ENCODE results near the gene TIPIN. TPM values are rescaled to one million over a fixed set of nuclear protein-coding genes. Genes with fewer than 3 reads are reported as not detected.
A peak's percentile ranks its signal among the peaks of the same experiment; 100 is the strongest.

The TIPIN gene
- total RNA-seq, 6 donors from 2014 or later, result 1.2 to 10.8 (median 5.7) TPM

DNA sequence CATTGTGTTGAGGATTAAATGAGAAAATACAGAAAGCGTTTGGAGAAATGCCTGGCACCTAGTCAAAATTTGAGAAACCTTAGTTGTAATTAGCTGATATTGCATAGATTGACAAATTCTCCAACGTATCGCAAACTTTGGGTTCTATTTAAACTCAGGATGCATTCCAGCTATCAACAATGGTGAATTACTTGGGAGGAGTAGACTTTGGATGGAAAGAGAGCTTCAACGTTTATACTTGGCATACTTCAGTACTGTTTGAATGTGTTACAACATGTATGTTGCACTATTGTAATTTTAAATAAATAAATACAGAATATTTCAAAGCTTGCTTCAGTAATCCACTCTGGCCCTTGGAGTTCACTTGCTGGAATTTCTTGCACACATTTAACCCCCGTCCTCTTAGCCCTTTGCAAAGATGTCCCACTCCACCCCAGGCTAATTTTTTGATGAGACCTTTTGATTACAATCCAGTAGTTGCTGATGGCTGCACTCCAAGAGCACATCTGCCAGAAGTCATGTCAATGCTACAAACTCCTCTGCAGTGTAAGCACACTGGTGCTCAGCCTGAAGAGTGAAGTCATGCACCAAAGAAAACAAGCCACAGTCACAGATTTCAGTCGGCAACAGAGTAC lies 67.8 kb downstream of the TIPIN start:
- 65 to 68% methylated on average over 6 of the region's 6 CpGs for WGBS, 2 donors
- no peaks in the 10 kb centered on the region for H3K9me3 ChIP-seq

GRCh38 chr15:66288093-66288492 lies 68.4 kb downstream of the TIPIN start:
- Histone ChIP-seq H3K9me3 (no peaks in the 10 kb centered on the region), H3K4me3 (no peak overlapping the region), H3K36me3 (no peaks in the 10 kb centered on the region), H3K4me1 (peaks cover 6 to 22% (median 9%) of the 10 kb centered on the region in 4 donors), H3K27me3 (no peaks in the 10 kb centered on the region), H3K27ac (no peak overlapping the region)
- ATAC-seq (ENCODE audit: low FRiP score in 2 of 2) (no peak), DNase-seq (no peak)
- no peak for TF ChIP-seq CTCF (IDR thresholded peaks at IDR 0.05)
- no peak for TF ChIP-seq EP300 (IDR thresholded peaks at IDR 0.05)
- TF ChIP-seq POLR2AphosphoS5 (IDR thresholded peaks at IDR 0.05), result no peak
- no peak for TF ChIP-seq POLR2A (IDR thresholded peaks at IDR 0.05)

More for the DNA sequence above, 67.8 kb downstream of the TIPIN start:
- H3K27me3 ChIP-seq, result no peaks in the 10 kb centered on the region
- ATAC-seq (ENCODE audit: low FRiP score in 2 of 2) (no peak), DNase-seq (no peak)
- TF ChIP-seq POLR2A (IDR thresholded peaks at IDR 0.05) (no peak), CTCF (IDR thresholded peaks at IDR 0.05) (no peak), POLR2AphosphoS5 (IDR thresholded peaks at IDR 0.05) (no peak), EP300 (IDR thresholded peaks at IDR 0.05) (no peak)
- H3K4me1 ChIP-seq, result peaks cover 6 to 22% (median 9%) of the 10 kb centered on the region in 4 donors
- H3K27ac ChIP-seq, result no peak overlapping the region
- H3K4me3 ChIP-seq, result no peak overlapping the region
- no peaks in the 10 kb centered on the region for H3K36me3 ChIP-seq

DNA sequence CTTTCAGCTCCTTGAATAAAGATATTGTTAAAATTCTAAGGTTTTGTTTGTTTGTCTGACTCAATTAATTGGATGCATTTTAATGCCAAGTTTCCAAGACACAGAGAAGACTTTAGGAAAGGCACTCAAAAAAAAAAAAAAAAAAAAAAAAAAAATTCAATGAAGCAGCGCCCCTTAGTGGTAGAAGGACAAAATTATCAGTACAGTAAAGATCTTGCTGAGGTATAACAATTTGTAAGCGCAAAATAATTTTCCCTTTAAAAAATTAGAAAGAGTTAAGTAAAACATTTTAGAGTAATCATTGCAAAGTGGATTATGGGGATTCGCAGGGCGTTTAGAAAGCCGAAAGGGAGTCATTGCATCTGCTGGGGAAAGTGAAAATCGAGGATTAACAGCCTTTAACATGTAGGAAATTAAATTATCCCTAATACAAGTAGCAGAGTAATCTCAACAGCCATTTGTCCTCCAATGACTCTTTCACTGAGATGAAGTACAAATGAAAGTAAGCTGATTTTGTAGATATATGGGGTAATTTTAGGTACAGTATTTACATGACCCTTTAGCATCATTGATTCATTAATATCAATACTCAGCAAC lies 68.9 kb downstream of the TIPIN start:
- Histone ChIP-seq H3K4me3 (no peak overlapping the region), H3K27ac (no peak overlapping the region), H3K27me3 (no peaks in the 10 kb centered on the region), H3K36me3 (no peaks in the 10 kb centered on the region), H3K4me1 (peaks cover 3 to 17% (median 5%) of the 10 kb centered on the region in 4 donors), H3K9me3 (no peaks in the 10 kb centered on the region)
- DNase-seq (no peak), ATAC-seq (ENCODE audit: low FRiP score in 2 of 2) (no peak)
- 12 to 18% methylated on average over 6 of the region's 6 CpGs for WGBS, 2 donors
- TF ChIP-seq CTCF (IDR thresholded peaks at IDR 0.05), result peak in 4 of 6 experiments; percentile 22 to 57 (median 38)
- TF ChIP-seq EP300 (IDR thresholded peaks at IDR 0.05), result no peak

Small RNA genes within 50 kb of the gene (small RNA-seq; reads per million reads assigned to genes)
- gene RF00019 (0 reads per million in 4 donors), gene SCARNA14 (6.0 to 29.2 (median 15.1) reads per million in 4 donors)

Other genes starting within 250 kb of the TIPIN start
- 1 to 10 TPM in 3 of 6 donors, not detected in 3; 1.5 to 4.0 (median 3.5) TPM for gene MEGF11, start 102.9 kb downstream of the TIPIN start, total RNA-seq
- 10 to 100 TPM; 20.1 to 48.2 (median 26.9) TPM for gene DIS3L, start 63.1 kb downstream of the TIPIN start, total RNA-seq
- 10 to 100 TPM; 38.5 to 80.3 (median 62.4) TPM for gene MAP2K1, start 30.2 kb upstream of the TIPIN start, total RNA-seq
- 10 to 100 TPM; 19.0 to 35.1 (median 25.5) TPM for gene SNAPC5, start 141.1 kb upstream of the TIPIN start, total RNA-seq
- 1,000 to 10,000 TPM in 5 of 6 donors, 100 to 1,000 TPM in 1; 807 to 2,526 (median 1,681) TPM for gene RPL4, start 148.2 kb upstream of the TIPIN start, total RNA-seq
- 1 to 10 TPM in 5 of 6 donors, under 1 TPM in 1; 0.33 to 6.3 (median 5.1) TPM for gene ZWILCH, start 148.6 kb upstream of the TIPIN start, total RNA-seq
- gene LCTL, start 209.3 kb upstream of the TIPIN start, total RNA-seq, result not detected

Measured in upper lobe of left lung (tissue), 6 donors.